ENCODE measurements around the gene CELF3.

The CELF3 gene

GRCh38 chr1:151720554-151720953, 4.0 kb upstream of the CELF3 start:
- DNase-seq = no peak

- no peak for DNase-seq
These were observed 3.5 kb upstream of the CELF3 start for GRCh38 chr1:151720125-151720524.

GRCh38 chr1:151718666-151719065, 2.1 kb upstream of the CELF3 start:
- DNase-seq = no peak

GRCh38 chr1:151718011-151718431, 1.4 kb upstream of the CELF3 start:
- DNase-seq = peak; percentile 6

- no peak for DNase-seq
These were observed 219 bp downstream of the CELF3 start for GRCh38 chr1:151716405-151716762.

- DNase-seq = peak; percentile 34
These were observed 738 bp downstream of the CELF3 start for GRCh38 chr1:151715726-151716404.

GRCh38 chr1:151714820-151715725, 1.5 kb downstream of the CELF3 start:
- DNase-seq = no peak

GRCh38 chr1:151713874-151714273, 2.7 kb downstream of the CELF3 start:
- DNase-seq = peak; percentile 33

- no peak for DNase-seq
These were observed 3.6 kb downstream of the CELF3 start for GRCh38 chr1:151713044-151713443.

GRCh38 chr1:151711951-151712350, 4.7 kb downstream of the CELF3 start:
- DNase-seq = peak; percentile 32

GRCh38 chr1:151711044-151711800, 5.4 kb downstream of the CELF3 start:
- no peak for DNase-seq

- DNase-seq = peak; percentile 11
These were observed 6.3 kb downstream of the CELF3 start for GRCh38 chr1:151710187-151710840.

GRCh38 chr1:151708891-151709290, 7.7 kb downstream of the CELF3 start:
- DNase-seq = no peak

GRCh38 chr1:151707541-151708065, 9.0 kb downstream of the CELF3 start:
- no peak for DNase-seq

- no peak for DNase-seq
These were observed 9.9 kb downstream of the CELF3 start for GRCh38 chr1:151706464-151707415.

- DNase-seq = no peak
These were observed 10.7 kb downstream of the CELF3 start for GRCh38 chr1:151705753-151706463.

GRCh38 chr1:151705146-151705545, 11.5 kb downstream of the CELF3 start:
- DNase-seq = no peak

- DNase-seq = no peak
These were observed 12.4 kb downstream of the CELF3 start for GRCh38 chr1:151704246-151704645.

GRCh38 chr1:151703813-151704212, 12.8 kb downstream of the CELF3 start:
- DNase-seq = no peak

- DNase-seq = no peak
These were observed 13.7 kb downstream of the CELF3 start for GRCh38 chr1:151702936-151703335.

GRCh38 chr1:151701515-151701914, 15.1 kb downstream of the CELF3 start:
- DNase-seq = no peak
